ENCODE data around the gene DOK5. TPM values are rescaled to one million over a fixed set of nuclear protein-coding genes. Genes with fewer than 3 reads are reported as not detected.
A peak's percentile ranks its signal among the peaks of the same experiment; 100 is the strongest.

DOK5 gene
- total and polyA plus RNA-seq, 9 of the 15 experiments (the other 6 are each of a cell fraction or from before 2014, with no cell fraction given), result not detected

- H3K79me2 ChIP-seq (ENCODE audit: control insufficient read depth, insufficient read depth, low read length), result no peaks in the 10 kb centered on the region
- H3K4me3 ChIP-seq, result no peak overlapping the region
- 0% methylated on average over 2 of the region's 3 CpGs for WGBS (ENCODE audit: insufficient coverage, low coverage, missing lambda C conversion rate)
- no peak for DNase-seq (ENCODE audit: extremely low read depth in 1 of 4, low spot score in 3 of 4)
- H3K9ac ChIP-seq (ENCODE audit: insufficient read depth in 1 of 2, low read depth in 2 of 2, low read length in 2 of 2), result no peak overlapping the region
- no peak for FAIRE-seq
- H3K4me1 ChIP-seq (replicated peaks in 1 of 2; ENCODE audit: control insufficient read depth in 2 of 2, insufficient read depth in 2 of 2, low read length in 2 of 2), result no peaks in the 10 kb centered on the region
- no peak for ATAC-seq
- H3K9me1 ChIP-seq (ENCODE audit: control insufficient read depth, insufficient read depth, low read length), result no peaks in the 10 kb centered on the region
- in situ Hi-C loops (cut with MboI) (no loop called here), intact Hi-C loops (cut with micrococcal nuclease) (no loop called here)
- no peak overlapping the region for H3K27ac ChIP-seq (ENCODE audit: extremely low read depth, low read depth, low read length)
- TF ChIP-seq ZBTB11 (CRISPR knock-in tag; IDR thresholded peaks at IDR 0.05), result peak in 1 of 3 experiments; percentile 74; a peak in 1 of 6 replicates
- TF ChIP-seq BCOR (IDR thresholded peaks at IDR 0.05), result no peak
- no peaks in the 10 kb centered on the region for H3K9me3 ChIP-seq (replicated peaks; ENCODE audit: control insufficient read depth, insufficient read depth, low read depth, low read length)
- H3K36me3 ChIP-seq (ENCODE audit: control insufficient read depth, insufficient read depth, low read length), result no peaks in the 10 kb centered on the region
- no peak overlapping the region for H3K4me2 ChIP-seq (ENCODE audit: insufficient read depth, low read length)
- no peaks in the 10 kb centered on the region for H3K27me3 ChIP-seq (ENCODE audit: control insufficient read depth in 2 of 2, insufficient read depth in 2 of 2, low read length in 2 of 2)
- no peak overlapping the region for H2AFZ ChIP-seq (ENCODE audit: low read depth, low read length)
- no TSS peak for BruUV-seq (replicated peaks)
- H4K20me1 ChIP-seq (replicated peaks; ENCODE audit: control insufficient read depth, insufficient read depth, low read length), result no peaks in the 10 kb centered on the region
- CTCF ChIA-PET (ENCODE audit: low intra/inter-chr PET ratio), result no interaction called here
- POLR2A ChIA-PET, result no interaction called here
Measured at GRCh38 chr20:54605319-54605718, 129.9 kb downstream of the DOK5 start.

All from K562 (cell line).